Activated naive CD4-positive, alpha-beta T cell treated with anti-CD3 and anti-CD28 coated beads, Interleukin-2, amount 50 U/mL, for 72 hours (primary cell): ENCODE measurements around the gene ABLIM1. TPM values are rescaled to one million over a fixed set of nuclear protein-coding genes. Genes with fewer than 3 reads are reported as not detected.

Experiments used
- ATAC-seq, 2 donors: fragments of 150-1000 bp; cut with Tn5 transposase; 2 replicates each; pipeline ENCODE4 v1.10.0; 2021; ENCODE audit warnings: mild to moderate bottlenecking in 2 of 2, moderate library complexity in 2 of 2
- DNase-seq, 2 donors: peaks; one replicate each; pipeline ENCODE4 v3.0.0; 2021 to 2022; ENCODE audit warnings: low spot score in 2 of 2
- H3K27ac Mint-ChIP-seq, 2 donors: one replicate each; pipeline ENCODE4 v1.8.0; 2022; ENCODE audit warnings: mild to moderate bottlenecking in 2 of 2, mixed read lengths in 2 of 2
- H3K36me3 Mint-ChIP-seq, 2 donors: one replicate each; pipeline ENCODE4 v1.8.0; 2022; ENCODE audit warnings: mixed read lengths in 2 of 2
- H3K9me3 Mint-ChIP-seq, 2 donors: one replicate each; pipeline ENCODE4 v1.8.0; 2022; ENCODE audit warnings: mixed read lengths in 2 of 2
- total RNA-seq, 2 donors: library from RNA; stranded (reverse); gene quantifications; one replicate each; pipeline ENCODE4 v1.2.3, GENCODE V29; 2022

Gene ABLIM1
- total RNA-seq, 2 donors from 2014 or later, result 155 to 190 TPM

DNA sequence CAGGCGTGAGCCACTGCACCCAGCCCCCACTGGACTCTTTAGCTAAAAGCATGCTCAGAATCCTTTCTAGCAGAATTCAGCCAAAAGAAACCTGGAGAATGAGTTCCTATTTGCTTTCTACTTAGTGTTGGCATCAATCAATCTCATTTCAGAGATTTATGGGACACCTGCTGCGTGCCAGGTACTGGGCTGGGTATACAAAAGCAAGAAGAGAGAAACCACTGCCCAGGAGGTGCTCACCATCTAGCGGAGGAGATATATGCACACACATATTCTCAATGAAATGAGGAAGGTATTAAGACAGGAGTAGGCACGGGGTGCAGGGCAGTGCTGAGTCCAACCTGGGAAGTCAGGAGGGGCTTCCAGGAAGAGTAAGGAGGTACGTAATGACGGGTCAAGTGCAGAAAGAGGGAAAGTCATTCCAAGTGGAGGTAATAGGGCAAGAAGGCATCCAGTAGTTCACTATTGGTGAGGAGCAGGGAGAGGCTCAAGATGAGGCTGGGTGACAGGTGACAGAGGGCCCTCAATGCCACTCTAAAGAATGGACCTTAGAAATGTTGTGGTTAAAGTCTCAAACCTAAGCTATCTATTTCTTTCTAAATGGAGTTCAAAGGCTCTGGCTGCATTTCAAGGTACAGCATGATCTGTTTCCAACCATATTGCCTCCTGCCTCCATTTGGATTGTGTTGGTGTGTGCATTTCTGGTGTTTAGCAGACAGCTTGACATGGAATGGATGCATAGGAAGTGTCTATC, 22.1 kb downstream of the ABLIM1 start:
- no peak overlapping the region for H3K27ac Mint-ChIP-seq
- ATAC-seq (no peak), DNase-seq (no peak)
- H3K36me3 Mint-ChIP-seq, result peaks cover 0 to 4% of the 10 kb centered on the region in 2 donors
- no peaks in the 10 kb centered on the region for H3K9me3 Mint-ChIP-seq

DNA sequence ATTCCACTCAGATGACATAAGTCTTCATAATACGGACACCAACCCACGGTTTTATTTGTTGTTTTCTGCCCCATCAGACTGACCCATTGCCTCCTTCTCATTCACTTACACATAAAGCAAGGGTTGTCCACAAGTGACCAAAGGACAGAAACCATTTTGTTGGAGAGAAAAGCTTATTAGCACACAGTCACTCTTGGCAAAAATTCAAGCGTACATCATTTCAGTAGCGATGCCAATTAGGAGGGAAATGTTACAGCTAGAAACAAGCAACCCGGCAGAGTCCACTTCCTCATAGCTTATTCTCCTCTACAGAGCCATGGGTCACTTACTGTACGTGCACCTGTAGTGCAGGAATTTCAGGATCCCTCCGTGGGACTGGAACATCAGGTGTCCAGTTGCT, 23.0 kb downstream of the ABLIM1 start:
- H3K9me3 Mint-ChIP-seq, result no peaks in the 10 kb centered on the region
- ATAC-seq (no peak), DNase-seq (no peak)
- H3K27ac Mint-ChIP-seq, result no peak overlapping the region
- H3K36me3 Mint-ChIP-seq, result peaks cover 0 to 4% of the 10 kb centered on the region in 2 donors

DNA sequence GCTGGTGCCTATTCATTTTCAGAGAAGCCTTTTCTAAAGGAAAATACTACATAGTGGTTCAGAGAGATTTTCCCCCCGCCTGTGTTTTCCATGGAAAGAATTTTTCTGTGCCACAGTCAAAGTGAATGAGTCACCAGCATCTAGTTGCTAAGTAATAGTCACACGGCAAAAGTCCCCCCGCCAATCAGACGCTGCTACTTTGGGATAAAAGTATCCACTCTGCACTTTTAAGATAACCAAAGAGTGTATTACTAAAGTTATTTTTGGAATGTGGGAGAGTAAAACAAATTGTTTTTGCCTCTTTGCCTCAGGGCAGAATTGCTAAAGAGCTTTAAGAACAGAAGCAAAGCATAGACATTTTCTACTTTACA, 23.5 kb downstream of the ABLIM1 start:
- ATAC-seq, result no peak
- H3K36me3 Mint-ChIP-seq, result peaks cover 0 to 4% of the 10 kb centered on the region in 2 donors
- H3K9me3 Mint-ChIP-seq, result no peaks in the 10 kb centered on the region
- no peak overlapping the region for H3K27ac Mint-ChIP-seq
- no peak for DNase-seq

DNA sequence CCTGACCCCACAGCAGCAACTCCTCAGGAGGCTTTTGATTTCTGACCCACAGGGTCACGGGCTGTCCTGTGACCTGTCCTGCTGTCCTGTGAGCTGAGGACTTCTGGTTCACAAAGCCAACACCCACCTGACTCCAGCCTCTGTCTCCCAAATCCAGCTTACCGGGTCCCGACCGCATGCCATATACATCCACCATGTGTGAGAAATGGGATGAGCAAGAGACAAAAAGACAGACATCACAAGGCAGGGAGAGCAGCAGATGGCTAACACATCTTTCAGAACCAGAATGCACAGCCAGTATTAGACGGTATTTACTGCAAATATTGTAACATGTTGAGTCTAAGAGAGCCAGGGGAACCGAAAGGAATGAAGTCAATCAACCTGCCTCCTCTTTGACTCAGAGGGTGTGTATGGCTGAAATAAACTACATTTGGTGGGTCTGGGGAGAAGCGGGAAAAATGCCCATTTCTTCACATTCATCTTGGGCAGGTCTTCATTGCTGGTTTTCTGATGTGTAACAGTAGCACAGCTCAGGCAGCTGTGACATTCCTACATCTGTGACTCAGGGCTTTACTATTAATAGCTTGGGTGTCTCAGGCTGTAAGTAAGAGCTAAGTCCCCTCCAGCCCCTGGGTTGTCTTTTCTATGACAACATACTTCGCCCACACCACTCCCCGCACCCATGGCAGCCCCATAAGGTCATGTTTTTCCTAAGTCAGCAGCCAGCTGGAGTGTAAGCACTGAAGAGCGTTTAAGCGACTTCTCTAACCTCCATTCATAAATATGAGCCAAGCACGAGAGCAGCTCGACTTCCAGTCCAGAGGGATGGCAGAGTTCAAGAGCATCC, 25.0 kb downstream of the ABLIM1 start:
- Mint-ChIP-seq H3K27ac (no peak overlapping the region), H3K36me3 (peaks cover 0 to 4% of the 10 kb centered on the region in 2 donors), H3K9me3 (no peaks in the 10 kb centered on the region)
- DNase-seq, result no peak
- ATAC-seq, result peak in 1 of 2 donors; percentile 17

DNA sequence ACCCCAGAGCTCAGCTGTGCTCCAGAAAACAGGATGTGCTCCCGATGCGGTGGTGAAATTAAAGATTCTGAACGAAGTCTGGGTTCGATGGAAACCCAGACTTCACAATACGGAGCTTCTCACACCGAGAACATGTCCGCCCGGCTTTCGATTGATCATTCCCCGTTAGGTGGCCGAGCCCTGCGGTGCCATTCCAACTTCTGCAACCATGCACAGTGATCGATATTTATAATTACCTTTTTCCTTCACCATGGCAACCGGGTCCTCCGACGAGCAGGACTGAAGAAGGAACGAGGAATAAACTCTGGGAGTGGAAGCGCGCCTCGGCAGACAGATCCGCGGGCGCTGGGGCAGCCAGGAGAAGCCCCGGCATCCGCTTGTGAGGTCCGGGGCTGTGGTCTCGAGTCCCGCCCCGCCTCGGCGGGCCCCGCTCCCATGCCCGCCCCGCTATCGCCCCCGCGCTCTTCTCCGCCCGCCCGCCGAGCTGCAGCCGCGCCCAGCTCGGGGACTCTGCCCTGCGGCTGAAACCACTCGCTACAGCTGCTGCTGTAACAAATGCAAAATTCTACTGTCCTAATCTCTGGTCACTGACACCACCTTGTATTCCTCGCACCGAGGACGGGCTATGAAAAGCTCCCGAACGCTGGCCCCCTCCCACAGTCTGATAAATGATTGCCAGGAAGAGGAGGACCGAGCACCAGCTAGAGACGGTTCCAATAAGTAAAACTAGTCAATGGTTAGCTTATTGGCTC, 26.2 kb downstream of the ABLIM1 start:
- no peaks in the 10 kb centered on the region for H3K9me3 Mint-ChIP-seq
- no peak overlapping the region for H3K27ac Mint-ChIP-seq
- ATAC-seq (peak; percentile 79 to 84), DNase-seq (peak in 1 of 2 donors; percentile 27)
- H3K36me3 Mint-ChIP-seq, result peaks cover 0 to 4% of the 10 kb centered on the region in 2 donors

GRCh38 chr10:114631090-114631665, 26.9 kb downstream of the ABLIM1 start:
- no peak for ATAC-seq
- H3K27ac Mint-ChIP-seq, result no peak overlapping the region
- no peaks in the 10 kb centered on the region for H3K9me3 Mint-ChIP-seq
- no peak for DNase-seq
- peaks cover 0 to 4% of the 10 kb centered on the region in 2 donors for H3K36me3 Mint-ChIP-seq

GRCh38 chr10:114629824-114630730, 28.0 kb downstream of the ABLIM1 start:
- ATAC-seq (no peak), DNase-seq (no peak)
- Mint-ChIP-seq H3K27ac (no peak overlapping the region), H3K36me3 (peaks cover 0 to 4% of the 10 kb centered on the region in 2 donors), H3K9me3 (peaks cover 4% of the 10 kb centered on the region in 2 donors)

DNA sequence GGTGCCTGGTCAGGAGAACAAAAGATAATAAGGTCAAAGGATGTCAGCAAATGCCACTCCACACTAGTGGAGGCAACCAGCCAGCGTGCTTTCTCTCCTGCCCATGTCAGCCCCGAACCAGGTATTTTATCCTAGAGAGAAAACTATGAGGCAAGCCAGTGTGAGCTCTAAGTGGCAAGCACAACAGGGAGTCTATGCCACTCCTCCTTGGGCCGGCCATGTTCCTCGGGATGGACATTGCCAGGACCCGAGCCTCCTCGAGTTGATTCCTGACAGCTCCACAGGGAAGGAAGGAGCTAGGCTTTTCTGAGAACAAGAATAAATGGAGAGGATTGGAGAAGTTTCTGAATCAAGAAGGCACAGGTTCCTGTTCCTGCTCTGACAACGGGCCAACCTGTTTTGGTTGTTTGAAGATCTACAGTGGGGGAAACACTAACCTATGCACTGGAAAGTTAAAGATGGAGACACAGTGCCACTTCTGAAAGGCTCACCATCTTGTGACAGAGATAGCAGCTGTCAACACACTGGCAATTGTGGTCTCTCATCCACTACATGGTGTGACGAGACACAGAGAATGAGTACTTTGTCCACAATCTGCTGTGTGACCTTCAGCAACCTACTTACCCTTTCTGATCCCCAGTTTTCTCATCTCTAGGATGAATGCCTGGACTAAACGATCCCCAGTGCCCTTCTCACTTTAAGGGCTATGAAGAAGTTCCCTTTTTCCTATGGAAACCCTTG, 28.8 kb downstream of the ABLIM1 start:
- no peak for ATAC-seq
- H3K9me3 Mint-ChIP-seq, result peaks cover 4% of the 10 kb centered on the region in 2 donors
- peaks cover 0 to 4% of the 10 kb centered on the region in 2 donors for H3K36me3 Mint-ChIP-seq
- DNase-seq, result no peak
- no peak overlapping the region for H3K27ac Mint-ChIP-seq

DNA sequence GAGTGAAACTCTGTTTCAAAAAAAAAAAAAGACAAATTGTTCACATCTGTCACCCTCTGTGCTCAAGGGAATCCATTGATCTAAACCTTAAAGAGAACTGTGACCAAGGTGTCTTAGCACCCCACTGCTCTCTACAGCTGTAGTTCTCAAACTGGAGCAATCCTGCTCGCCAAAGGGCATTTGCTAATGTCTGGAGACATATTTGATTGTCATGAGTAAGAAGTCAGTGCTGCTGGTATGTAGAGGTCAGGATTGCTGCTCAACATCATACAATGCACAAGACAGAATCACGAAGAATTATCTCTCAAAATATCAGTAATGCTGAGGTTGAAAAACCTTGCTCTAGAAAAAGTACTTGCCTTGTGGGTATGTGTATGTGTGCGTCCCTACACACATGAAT, 30.0 kb downstream of the ABLIM1 start:
- DNase-seq (no peak), ATAC-seq (no peak)
- Mint-ChIP-seq H3K36me3 (peaks cover 0 to 4% of the 10 kb centered on the region in 2 donors), H3K27ac (no peak overlapping the region), H3K9me3 (peaks cover 4% of the 10 kb centered on the region in 2 donors)

- Mint-ChIP-seq H3K36me3 (peaks cover 0 to 10% of the 10 kb centered on the region in 2 donors), H3K9me3 (peaks cover 4 to 9% of the 10 kb centered on the region in 2 donors), H3K27ac (no peak overlapping the region)
- no peak for ATAC-seq
- DNase-seq, result no peak
These were observed 31.2 kb downstream of the ABLIM1 start for GRCh38 chr10:114626841-114627240.

- H3K9me3 Mint-ChIP-seq, result peaks cover 9 to 15% of the 10 kb centered on the region in 2 donors
- DNase-seq, result no peak
- H3K36me3 Mint-ChIP-seq, result peaks cover 0 to 10% of the 10 kb centered on the region in 2 donors
- H3K27ac Mint-ChIP-seq, result no peak overlapping the region
- ATAC-seq, result peak; percentile 26 to 60
These were observed 32.9 kb downstream of the ABLIM1 start for GRCh38 chr10:114624951-114625780.

DNA sequence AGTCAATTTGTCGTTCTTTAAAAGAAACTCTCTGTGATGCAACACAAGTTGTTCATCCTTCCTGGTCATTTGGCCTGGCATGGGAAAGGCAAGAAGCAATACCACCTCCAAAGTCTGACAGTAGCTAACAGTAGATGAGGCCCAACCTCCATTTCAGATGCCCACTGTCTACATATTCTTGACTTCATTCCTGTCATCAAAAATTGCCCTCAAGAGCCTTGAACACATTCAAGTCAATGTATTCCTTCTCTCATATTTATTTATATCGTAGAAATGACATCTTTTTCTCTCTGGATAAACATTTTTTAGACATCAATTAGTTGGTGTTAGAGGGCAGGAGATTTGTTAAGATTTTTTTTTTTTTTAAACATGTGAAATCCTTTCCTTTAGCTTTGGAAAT, 33.7 kb downstream of the ABLIM1 start:
- H3K27ac Mint-ChIP-seq, result no peak overlapping the region
- H3K36me3 Mint-ChIP-seq, result peaks cover 0 to 10% of the 10 kb centered on the region in 2 donors
- H3K9me3 Mint-ChIP-seq, result peaks cover 9 to 15% of the 10 kb centered on the region in 2 donors
- no peak for DNase-seq
- no peak for ATAC-seq

DNA sequence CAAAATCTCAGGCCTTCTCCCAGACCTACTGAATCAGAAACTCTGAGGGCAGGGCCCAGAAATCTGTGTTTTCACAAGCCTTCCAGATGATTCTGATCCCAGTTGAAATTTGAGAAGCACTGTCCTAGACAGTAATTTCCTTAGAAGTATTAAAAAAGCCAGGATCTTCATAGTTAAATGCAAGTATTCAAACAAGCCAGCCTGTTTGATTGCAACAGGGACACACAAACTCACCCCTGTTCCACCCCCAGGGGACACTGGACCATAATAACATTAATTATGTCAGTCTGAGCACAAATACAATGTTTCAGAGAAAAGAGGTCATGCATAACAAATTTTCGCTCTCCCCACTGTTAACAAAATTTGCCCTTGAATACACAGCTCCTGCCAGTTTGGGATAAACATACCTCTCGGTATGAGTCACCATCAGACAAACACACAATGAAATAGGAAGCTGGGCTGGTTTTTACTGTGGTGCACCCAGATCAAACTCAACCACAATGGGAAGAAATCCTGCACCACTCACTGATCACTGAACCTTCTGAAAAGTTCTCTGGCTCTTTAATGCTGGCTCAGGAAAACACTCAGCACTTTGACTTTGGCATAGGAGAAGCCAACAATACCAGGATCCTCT, 34.3 kb downstream of the ABLIM1 start:
- Mint-ChIP-seq H3K27ac (no peak overlapping the region), H3K36me3 (peaks cover 0 to 10% of the 10 kb centered on the region in 2 donors), H3K9me3 (peaks cover 9 to 15% of the 10 kb centered on the region in 2 donors)
- DNase-seq, result no peak
- ATAC-seq, result no peak

- ATAC-seq (no peak), DNase-seq (no peak)
- Mint-ChIP-seq H3K36me3 (peaks cover 0 to 10% of the 10 kb centered on the region in 2 donors), H3K27ac (no peak overlapping the region), H3K9me3 (peaks cover 9 to 15% of the 10 kb centered on the region in 2 donors)
These were observed 34.9 kb downstream of the ABLIM1 start for GRCh38 chr10:114623155-114623554.
